ENCODE data around the gene GYG2.
A peak's percentile ranks its signal among the peaks of the same experiment; 100 is the strongest.
"Not testable (repeated sequence)": the region's sequence is repeated elsewhere in the genome, so short reads cannot be mapped to it uniquely, and the experiment has no call there.

Gene GYG2

GRCh38 chrX:2907295-2907694 lies 78.6 kb downstream of the GYG2 start:
- no peak for DNase-seq (ENCODE audit: low spot score)

GRCh38 chrX:2908125-2908685 lies 79.5 kb downstream of the GYG2 start:
- no peak for DNase-seq (ENCODE audit: low spot score)

GRCh38 chrX:2910109-2910508 lies 81.4 kb downstream of the GYG2 start:
- DNase-seq (ENCODE audit: low spot score): no peak

- no peak for DNase-seq (ENCODE audit: low spot score)
These were observed 84.4 kb downstream of the GYG2 start for GRCh38 chrX:2913118-2913517.

GRCh38 chrX:2917767-2918166 lies 89.0 kb downstream of the GYG2 start:
- no peak for DNase-seq (ENCODE audit: low spot score)

GRCh38 chrX:2921193-2921592 lies 92.5 kb downstream of the GYG2 start:
- no peak for DNase-seq (ENCODE audit: low spot score)

- DNase-seq (ENCODE audit: low spot score): no peak
These were observed 93.0 kb downstream of the GYG2 start for GRCh38 chrX:2921750-2922149.

GRCh38 chrX:2924151-2924550 lies 95.4 kb downstream of the GYG2 start:
- DNase-seq (ENCODE audit: low spot score): no peak

- DNase-seq (ENCODE audit: low spot score): not testable (repeated sequence)
These were observed 97.5 kb downstream of the GYG2 start for GRCh38 chrX:2926255-2926654.

- no peak for DNase-seq (ENCODE audit: low spot score)
These were observed 98.0 kb downstream of the GYG2 start for GRCh38 chrX:2926664-2927275.

GRCh38 chrX:2928191-2928582 lies 99.5 kb downstream of the GYG2 start:
- DNase-seq (ENCODE audit: low spot score): no peak

GRCh38 chrX:2928583-2929434 lies 100.1 kb downstream of the GYG2 start, which contains the start of gene ARSD:
Gene ARSD (minus strand): TSS chrX:2929339. CDS start chrX:2929275, 64 bp downstream.
- DNase-seq (ENCODE audit: low spot score): peak; percentile 82

- no peak for DNase-seq (ENCODE audit: low spot score)
These were observed 102.4 kb downstream of the GYG2 start for GRCh38 chrX:2931155-2931554.

GRCh38 chrX:2931612-2932011 lies 102.9 kb downstream of the GYG2 start:
- no peak for DNase-seq (ENCODE audit: low spot score)

All from LoVo (cell line).